ENCODE measurements around the gene HCRTR2.
"Not testable (repeated sequence)": the region's sequence is repeated elsewhere in the genome, so short reads cannot be mapped to it uniquely, and the experiment has no call there.

The HCRTR2 gene

DNA sequence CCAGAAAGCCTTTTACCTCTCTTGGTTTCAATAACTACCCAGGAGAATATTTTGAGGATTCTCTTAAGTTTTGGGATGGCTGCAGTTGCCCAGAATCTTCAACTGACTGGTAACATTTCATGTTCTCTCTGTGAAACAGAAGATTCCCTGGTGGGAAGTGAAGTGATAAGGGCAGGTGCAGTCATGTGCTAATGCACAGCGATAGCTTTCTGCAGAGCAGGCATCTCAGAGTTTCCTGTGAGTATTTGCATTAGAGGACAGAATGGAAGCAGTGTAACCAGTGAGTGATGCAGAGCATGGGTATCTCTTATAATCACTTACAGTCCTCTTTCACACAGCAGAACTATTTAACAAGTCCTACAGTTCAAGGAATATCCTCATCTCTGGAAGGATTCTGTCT lies 76.1 kb downstream of the HCRTR2 start:
- in situ Hi-C loops (cut with HindIII; ENCODE audit: low pct_unique_long_range_greater_than_20kb, low sequenced_read_pairs), result no loop called here
- no peak for TF ChIP-seq JUND (IDR thresholded peaks at IDR 0.05; ENCODE audit: low read depth)
- DNase-seq (ENCODE audit: low read depth in 1 of 2, low spot score in 1 of 2), result no peak

DNA sequence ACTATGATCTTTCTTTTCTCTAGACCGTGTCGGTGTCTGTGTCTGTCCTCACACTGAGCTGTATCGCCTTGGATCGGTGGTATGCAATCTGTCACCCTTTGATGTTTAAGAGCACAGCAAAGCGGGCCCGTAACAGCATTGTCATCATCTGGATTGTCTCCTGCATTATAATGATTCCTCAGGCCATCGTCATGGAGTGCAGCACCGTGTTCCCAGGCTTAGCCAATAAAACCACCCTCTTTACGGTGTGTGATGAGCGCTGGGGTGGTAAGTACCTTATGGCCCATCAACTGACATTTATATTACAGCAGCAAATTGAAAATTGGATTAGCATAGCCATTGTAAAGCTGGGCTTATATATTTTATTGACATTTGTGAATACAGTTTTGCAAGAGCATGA lies 80.8 kb downstream of the HCRTR2 start:
- in situ Hi-C loops (cut with HindIII; ENCODE audit: low pct_unique_long_range_greater_than_20kb, low sequenced_read_pairs), result no loop called here
- DNase-seq (ENCODE audit: low read depth in 1 of 2, low spot score in 1 of 2), result no peak
- TF ChIP-seq JUND (IDR thresholded peaks at IDR 0.05; ENCODE audit: low read depth), result no peak

DNA sequence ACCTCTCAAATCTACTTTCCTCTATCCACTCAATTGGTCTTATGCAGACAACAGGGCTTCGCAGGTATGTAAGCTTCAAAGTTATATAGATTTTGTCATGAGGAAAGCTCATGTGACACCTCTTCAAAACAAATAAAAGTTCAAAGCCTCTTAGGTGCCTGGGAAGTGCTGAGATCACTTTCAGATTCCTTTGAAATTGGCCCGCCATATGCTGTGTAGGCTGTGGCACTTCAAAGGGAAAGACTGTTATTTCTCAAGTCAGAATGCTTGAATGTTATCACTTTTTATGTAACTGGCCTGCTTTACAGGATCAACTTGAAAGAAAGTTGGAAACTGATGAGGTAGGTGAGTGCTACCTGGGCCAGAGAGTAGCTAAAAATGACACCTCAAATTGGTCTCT lies 85.9 kb downstream of the HCRTR2 start:
- no peak for DNase-seq (ENCODE audit: low read depth in 1 of 2, low spot score in 1 of 2)
- TF ChIP-seq JUND (IDR thresholded peaks at IDR 0.05; ENCODE audit: low read depth), result no peak
- in situ Hi-C loops (cut with HindIII; ENCODE audit: low pct_unique_long_range_greater_than_20kb, low sequenced_read_pairs), result no loop called here

DNA sequence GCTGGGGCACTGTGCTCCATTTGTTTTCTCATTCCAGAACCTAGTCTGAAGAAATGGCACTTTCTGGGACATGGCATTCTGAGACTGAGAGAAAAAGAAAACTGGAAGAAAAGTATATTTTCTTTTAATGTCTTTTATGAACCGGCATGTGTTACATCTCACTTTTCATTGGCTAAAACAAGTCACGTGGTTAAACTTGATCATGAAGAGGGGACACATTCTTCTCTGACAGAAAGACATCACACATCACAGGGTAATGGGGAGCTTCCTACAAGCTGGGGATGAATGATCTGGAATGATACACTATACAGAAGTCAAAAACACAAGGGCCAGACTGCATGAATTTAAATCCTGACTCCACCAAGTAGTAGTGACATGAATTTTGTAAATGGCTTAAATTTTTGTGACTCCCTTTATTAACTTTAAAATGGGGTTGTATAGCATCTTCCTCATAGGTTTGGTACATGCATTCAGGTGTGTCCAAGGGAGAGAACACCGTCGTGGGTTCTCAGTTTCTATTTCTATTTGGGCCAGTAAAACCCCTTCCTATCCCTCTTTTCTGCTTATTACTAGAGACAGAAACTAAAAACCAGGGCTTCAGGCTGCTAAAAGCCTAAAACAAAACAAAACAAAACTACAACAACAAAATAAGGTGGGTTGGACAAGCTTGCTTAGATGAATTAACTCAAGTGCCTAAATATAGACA lies 91.2 kb downstream of the HCRTR2 start:
- in situ Hi-C loops (cut with HindIII; ENCODE audit: low pct_unique_long_range_greater_than_20kb, low sequenced_read_pairs), result no loop called here
- DNase-seq (ENCODE audit: low read depth in 1 of 2, low spot score in 1 of 2), result no peak
- TF ChIP-seq JUND (IDR thresholded peaks at IDR 0.05; ENCODE audit: low read depth), result no peak

DNA sequence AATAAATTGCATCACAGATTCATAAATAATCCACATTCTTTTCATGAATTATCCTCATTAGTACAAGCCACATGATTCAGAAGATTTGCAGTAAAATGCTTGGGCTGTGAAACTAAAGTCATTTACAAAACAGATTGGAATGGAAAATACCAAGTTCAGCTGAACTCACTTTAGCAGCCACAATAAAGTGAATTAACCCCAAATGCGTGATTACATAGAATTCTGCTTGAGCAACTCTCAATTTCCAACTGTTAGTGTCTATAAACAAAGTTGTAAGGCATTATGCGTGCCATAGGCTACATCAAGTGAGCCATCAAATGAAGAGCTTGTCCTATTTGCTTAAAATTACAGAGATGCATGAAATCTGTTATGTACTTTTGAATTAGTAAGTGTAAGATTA lies 92.6 kb downstream of the HCRTR2 start:
- TF ChIP-seq JUND (IDR thresholded peaks at IDR 0.05; ENCODE audit: low read depth), result no peak
- DNase-seq (ENCODE audit: low read depth in 1 of 2, low spot score in 1 of 2), result no peak
- in situ Hi-C loops (cut with HindIII; ENCODE audit: low pct_unique_long_range_greater_than_20kb, low sequenced_read_pairs), result no loop called here

DNA sequence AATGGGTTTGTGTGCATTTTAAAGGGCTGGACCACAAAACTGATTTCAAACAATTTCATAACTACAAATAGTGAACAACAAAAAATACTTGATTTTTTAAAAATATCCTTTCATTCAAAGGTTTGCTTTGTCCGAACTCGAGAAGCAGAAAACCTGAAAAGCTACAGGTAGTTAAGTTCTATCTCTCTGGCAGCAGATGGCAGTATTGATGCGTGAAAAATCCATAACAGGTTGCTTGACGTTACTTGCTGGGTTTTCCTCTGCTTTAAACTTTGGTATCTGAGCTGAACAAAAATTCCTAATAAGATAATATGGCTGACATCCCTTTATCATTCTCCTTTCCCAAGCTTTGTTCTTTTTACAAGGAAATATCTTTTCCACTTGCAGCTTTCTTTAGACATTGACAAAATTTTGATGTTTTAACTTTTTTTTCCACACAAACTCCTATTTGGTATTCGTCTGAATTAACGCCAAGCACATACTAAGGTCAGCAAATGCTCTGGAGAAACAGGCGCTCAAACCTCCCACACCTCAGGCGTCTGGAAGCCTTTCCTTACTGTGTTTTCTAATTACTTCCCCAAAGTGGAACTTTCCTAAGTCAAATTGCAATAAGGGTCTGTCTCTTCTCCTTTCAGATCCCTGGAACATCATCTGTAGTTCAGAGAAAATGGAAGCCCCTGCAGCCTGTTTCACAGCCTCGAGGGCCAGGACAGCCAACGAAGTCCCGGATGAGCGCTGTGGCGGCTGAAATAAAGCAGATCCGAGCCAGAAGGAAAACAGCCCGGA lies 102.6 kb downstream of the HCRTR2 start:
- in situ Hi-C loops (cut with HindIII; ENCODE audit: low pct_unique_long_range_greater_than_20kb, low sequenced_read_pairs), result no loop called here
- DNase-seq (ENCODE audit: low read depth in 1 of 2, low spot score in 1 of 2), result peak; percentile 23 to 81
- no peak for TF ChIP-seq JUND (IDR thresholded peaks at IDR 0.05; ENCODE audit: low read depth)

DNA sequence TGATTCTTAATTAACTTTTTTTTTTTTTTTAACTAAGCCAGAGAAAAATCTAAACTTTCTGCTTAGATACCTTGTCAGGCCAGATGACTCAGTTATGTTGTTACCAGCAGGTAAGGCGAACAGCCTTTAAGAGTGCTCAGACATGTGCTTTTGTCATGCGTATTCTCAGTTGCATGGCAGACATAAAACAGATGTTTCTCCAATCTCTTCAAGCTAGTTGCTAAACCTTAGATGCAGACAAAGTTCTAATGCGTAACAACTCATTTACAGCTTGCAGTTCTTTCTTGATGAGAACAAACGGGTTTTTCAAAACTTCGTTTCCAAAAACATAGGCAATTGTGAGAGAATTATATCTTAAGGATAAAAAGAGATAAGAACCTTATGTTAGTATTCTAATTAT lies 103.3 kb downstream of the HCRTR2 start:
- TF ChIP-seq JUND (IDR thresholded peaks at IDR 0.05; ENCODE audit: low read depth), result no peak
- in situ Hi-C loops (cut with HindIII; ENCODE audit: low pct_unique_long_range_greater_than_20kb, low sequenced_read_pairs), result no loop called here
- no peak for DNase-seq (ENCODE audit: low read depth in 1 of 2, low spot score in 1 of 2)

DNA sequence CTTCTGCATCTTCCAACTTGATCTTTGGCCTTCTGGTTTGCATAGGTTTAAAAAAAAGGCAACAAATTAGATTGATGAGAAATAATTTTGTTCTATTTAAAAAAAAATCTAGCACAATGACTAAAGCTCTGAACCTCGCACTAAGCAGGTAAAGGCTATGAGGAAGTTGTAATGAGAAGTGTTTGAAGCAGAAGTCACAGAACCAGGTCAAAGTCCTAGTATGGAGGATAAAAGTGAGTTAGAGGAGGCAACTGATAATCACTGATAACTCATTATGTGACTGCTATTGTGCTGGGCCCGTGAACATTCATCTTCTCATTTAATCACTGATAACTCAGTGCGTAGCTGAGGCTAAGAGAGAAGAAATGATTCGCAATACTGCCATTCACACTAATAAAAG lies 106.9 kb downstream of the HCRTR2 start:
- DNase-seq (ENCODE audit: low read depth in 1 of 2, low spot score in 1 of 2), result no peak
- TF ChIP-seq JUND (IDR thresholded peaks at IDR 0.05; ENCODE audit: low read depth), result no peak
- in situ Hi-C loops (cut with HindIII; ENCODE audit: low pct_unique_long_range_greater_than_20kb, low sequenced_read_pairs), result no loop called here

DNA sequence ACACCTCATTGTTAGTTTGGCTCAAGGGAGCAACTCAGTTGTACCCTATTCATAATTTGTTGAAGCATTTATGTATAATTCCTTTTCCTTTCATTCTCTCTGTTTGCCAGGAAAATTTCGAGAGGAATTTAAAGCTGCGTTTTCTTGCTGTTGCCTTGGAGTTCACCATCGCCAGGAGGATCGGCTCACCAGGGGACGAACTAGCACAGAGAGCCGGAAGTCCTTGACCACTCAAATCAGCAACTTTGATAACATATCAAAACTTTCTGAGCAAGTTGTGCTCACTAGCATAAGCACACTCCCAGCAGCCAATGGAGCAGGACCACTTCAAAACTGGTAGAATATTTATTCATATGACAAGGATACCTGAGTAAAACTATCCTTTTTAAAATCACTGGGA lies 107.8 kb downstream of the HCRTR2 start:
- TF ChIP-seq JUND (IDR thresholded peaks at IDR 0.05; ENCODE audit: low read depth), result no peak
- DNase-seq (ENCODE audit: low read depth in 1 of 2, low spot score in 1 of 2), result no peak
- in situ Hi-C loops (cut with HindIII; ENCODE audit: low pct_unique_long_range_greater_than_20kb, low sequenced_read_pairs), result no loop called here

DNA sequence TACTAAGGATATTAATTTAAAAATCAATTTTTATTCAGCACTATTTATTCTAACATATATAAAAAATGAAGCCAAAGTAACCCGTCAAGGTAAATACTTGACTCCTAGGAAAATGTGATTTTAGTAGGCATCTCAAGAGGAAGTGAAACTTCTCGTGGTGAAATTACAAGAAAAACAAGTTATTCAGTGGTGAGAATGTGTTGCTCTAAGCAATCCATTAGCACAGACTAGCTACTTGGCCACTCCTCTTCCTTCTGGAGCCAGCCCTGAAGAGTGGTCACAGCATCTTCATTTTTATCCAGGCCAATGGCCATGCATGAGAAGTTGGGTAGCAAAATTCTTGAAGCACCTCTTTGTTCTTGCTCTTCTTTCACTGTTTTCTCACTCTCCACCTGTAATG lies 112.5 kb downstream of the HCRTR2 start:
- TF ChIP-seq JUND (IDR thresholded peaks at IDR 0.05; ENCODE audit: low read depth), result no peak
- in situ Hi-C loops (cut with HindIII; ENCODE audit: low pct_unique_long_range_greater_than_20kb, low sequenced_read_pairs), result no loop called here
- peak in 1 of 2 experiments; percentile 10 for DNase-seq (ENCODE audit: low read depth in 1 of 2, low spot score in 1 of 2)

DNA sequence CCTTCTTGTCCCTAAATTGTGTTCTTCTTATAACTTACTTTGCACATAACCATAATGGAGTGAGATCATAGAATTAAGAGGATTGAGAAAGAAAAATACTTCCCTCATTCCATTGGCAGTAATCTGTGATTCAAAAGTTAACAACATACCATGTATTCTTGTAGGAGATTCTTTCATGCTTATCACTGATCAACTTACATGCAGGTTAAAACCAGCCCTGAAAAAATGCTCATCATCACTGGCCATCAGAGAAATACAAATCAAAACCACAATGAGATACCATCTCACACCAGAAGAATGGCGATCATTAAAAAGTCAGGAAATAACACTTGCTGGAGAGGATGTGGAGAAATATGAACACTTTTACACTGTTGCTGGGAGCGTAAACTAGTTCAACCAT lies 116.4 kb downstream of the HCRTR2 start:
- in situ Hi-C loops (cut with HindIII; ENCODE audit: low pct_unique_long_range_greater_than_20kb, low sequenced_read_pairs), result no loop called here
- TF ChIP-seq JUND (IDR thresholded peaks at IDR 0.05; ENCODE audit: low read depth), result no peak
- DNase-seq (ENCODE audit: low read depth in 1 of 2, low spot score in 1 of 2), result no peak

DNA sequence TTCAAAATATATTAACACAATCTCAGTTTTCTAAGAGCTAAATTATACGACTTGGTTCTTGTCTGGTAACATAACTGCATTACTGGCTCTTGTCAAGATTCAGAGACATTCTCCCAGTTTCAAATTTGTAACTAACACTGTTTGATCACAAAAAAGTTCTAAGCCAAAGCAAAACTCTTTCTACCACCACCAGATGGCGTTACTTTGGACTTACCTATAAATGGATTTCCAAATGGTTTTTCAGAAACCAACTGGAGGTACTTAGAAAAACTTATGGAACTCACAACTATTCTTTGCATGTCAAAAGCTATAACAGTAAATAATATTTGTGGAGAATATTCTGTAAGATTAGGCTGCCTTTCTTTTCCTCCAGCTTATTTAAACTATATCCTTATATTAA lies 118.8 kb downstream of the HCRTR2 start:
- DNase-seq (ENCODE audit: low read depth in 1 of 2, low spot score in 1 of 2), result peak in 1 of 2 experiments; percentile 46
- no peak for TF ChIP-seq JUND (IDR thresholded peaks at IDR 0.05; ENCODE audit: low read depth)
- in situ Hi-C loops (cut with HindIII; ENCODE audit: low pct_unique_long_range_greater_than_20kb, low sequenced_read_pairs), result no loop called here

DNA sequence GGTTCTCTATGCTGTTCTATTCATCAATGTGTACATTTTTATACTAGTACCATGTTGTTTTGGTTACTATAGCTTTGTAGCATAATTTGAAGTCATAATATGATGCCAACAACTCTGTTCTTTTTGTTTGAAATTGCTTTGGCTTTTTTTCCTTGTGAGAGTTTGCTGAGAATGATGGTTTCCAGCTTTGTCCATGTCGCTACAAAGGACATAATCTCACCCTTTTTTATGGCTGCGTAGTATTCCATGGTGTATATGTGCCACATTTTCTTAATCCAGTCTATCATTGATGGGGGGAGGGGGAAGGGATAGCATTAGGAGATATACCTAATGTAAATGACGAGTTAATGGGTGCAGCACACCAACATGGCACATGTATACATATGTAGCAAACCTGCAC lies 122.9 kb downstream of the HCRTR2 start:
- in situ Hi-C loops (cut with HindIII; ENCODE audit: low pct_unique_long_range_greater_than_20kb, low sequenced_read_pairs); DNase-seq (ENCODE audit: low read depth in 1 of 2, low spot score in 1 of 2): not testable (repeated sequence)
